ENCODE results near the gene DACT1. TPM values are rescaled to one million over a fixed set of nuclear protein-coding genes. Genes with fewer than 3 reads are reported as not detected.

The DACT1 gene, protein sequence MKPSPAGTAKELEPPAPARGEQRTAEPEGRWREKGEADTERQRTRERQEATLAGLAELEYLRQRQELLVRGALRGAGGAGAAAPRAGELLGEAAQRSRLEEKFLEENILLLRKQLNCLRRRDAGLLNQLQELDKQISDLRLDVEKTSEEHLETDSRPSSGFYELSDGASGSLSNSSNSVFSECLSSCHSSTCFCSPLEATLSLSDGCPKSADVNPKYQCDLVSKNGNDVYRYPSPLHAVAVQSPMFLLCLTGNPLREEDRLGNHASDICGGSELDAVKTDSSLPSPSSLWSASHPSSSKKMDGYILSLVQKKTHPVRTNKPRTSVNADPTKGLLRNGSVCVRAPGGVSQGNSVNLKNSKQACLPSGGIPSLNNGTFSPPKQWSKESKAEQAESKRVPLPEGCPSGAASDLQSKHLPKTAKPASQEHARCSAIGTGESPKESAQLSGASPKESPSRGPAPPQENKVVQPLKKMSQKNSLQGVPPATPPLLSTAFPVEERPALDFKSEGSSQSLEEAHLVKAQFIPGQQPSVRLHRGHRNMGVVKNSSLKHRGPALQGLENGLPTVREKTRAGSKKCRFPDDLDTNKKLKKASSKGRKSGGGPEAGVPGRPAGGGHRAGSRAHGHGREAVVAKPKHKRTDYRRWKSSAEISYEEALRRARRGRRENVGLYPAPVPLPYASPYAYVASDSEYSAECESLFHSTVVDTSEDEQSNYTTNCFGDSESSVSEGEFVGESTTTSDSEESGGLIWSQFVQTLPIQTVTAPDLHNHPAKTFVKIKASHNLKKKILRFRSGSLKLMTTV
- 10 to 100 TPM; 23.1 to 25.6 TPM for total RNA-seq

DNA sequence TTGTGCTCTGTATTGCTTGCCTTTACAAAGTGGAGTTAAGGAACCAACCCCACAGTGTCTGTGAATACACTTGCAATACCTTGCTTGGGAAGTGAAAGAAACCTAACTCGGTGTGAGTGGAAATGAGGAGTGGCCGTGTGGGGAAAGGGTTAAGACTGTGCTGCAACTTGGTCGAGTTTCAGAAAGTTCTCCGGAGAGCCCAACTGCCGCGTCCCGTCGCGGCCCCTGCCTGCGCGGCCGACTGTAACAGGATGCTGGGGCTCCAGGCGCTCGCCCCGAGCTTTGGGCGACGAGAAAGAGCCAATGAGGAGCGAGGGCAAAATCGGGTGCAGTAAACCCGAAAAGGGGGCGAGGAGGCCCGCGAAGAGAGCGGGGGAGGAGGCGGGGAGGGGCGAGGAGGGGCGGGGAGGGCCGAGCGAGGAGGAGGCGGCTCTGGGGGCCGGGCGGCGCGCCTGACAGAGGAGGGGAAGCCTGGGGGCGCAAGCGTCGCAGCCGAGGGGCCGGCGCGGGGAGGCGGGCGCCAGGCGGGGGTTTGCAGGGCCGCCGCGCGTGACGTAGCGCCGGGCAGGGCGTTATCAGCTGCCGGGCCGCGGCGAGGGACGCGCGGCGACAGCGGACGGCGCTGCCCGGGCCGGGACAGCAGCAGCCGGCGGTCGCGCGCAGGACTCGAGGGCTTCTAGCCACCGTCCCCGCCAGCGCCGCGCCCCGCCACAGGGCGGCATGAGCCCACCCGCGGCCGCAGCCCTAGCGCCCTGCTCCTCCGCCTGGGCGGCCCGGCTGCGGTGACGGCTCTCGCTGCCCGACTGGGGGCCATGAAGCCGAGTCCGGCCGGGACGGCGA is at the start of gene DACT1:
Gene DACT1 (plus strand): TSS at position 572 of the 840 bp plus-strand sequence. CDS start 241 bp downstream, at position 813.

Other genes with a start within 250 kb of the DACT1 start
- gene TOMM20L, start 242.0 kb upstream of the DACT1 start, total RNA-seq, result not detected
- gene TIMM9, start 210.4 kb upstream of the DACT1 start, total RNA-seq, result 10 to 100 TPM; 43.5 to 52.5 TPM
- gene KIAA0586, start 210.2 kb upstream of the DACT1 start, total RNA-seq, result 10 to 100 TPM; 29.0 to 29.6 TPM